RCC 7860 (cell line): ENCODE data around the gene CEMIP.
"Not testable (repeated sequence)": the region's sequence is repeated elsewhere in the genome, so short reads cannot be mapped to it uniquely, and the experiment has no call there.

Experiments
- DNase-seq: peaks from one replicate; pipeline ENCODE4 v3.0.0-alpha.2; 2015; ENCODE audit warnings: low spot score
- FAIRE-seq: peaks from 2 replicates; lab custom pipeline; 2012; peaks lifted over from hg19 to GRCh38; lab: Jason Lieb, UNC

The CEMIP gene

DNA sequence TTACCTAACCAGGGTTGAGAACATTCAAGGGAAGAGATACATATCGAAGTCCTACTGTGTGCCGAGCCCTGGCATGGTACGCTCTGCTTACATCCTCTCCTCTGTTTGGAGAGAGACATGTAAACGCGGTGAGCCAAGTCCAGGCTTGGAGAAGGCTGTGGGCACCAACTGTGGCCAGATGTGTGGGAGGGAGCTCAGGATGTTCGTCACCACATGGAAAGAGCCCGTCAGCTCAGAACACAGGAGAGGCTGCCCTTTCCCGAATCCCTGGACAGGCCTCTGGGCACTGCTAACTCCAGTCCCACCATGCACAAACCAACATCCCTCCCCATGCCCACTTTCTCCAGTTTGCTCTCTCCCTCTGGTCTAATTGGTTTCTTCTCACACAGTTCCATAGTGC, 167.4 kb downstream of the CEMIP start:
- no peak for DNase-seq
- no peak for FAIRE-seq

DNA sequence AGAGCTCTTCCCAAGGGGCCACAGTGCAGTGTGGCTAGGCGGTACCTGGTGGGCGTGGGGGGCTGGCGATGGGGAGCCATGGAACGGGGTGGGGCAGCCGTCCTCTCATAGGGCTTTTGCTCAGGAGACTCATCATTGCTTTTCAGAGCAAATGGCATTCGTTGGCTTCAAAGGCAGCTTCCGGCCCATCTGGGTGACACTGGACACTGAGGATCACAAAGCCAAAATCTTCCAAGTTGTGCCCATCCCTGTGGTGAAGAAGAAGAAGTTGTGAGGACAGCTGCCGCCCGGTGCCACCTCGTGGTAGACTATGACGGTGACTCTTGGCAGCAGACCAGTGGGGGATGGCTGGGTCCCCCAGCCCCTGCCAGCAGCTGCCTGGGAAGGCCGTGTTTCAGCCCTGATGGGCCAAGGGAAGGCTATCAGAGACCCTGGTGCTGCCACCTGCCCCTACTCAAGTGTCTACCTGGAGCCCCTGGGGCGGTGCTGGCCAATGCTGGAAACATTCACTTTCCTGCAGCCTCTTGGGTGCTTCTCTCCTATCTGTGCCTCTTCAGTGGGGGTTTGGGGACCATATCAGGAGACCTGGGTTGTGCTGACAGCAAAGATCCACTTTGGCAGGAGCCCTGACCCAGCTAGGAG, 169.6 kb downstream of the CEMIP start:
- FAIRE-seq (no peak), DNase-seq (no peak)

DNA sequence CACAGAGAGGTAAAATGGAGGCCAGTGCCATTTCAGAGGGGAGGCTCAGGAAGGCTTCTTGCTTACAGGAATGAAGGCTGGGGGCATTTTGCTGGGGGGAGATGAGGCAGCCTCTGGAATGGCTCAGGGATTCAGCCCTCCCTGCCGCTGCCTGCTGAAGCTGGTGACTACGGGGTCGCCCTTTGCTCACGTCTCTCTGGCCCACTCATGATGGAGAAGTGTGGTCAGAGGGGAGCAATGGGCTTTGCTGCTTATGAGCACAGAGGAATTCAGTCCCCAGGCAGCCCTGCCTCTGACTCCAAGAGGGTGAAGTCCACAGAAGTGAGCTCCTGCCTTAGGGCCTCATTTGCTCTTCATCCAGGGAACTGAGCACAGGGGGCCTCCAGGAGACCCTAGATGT, 170.6 kb downstream of the CEMIP start:
- FAIRE-seq (no peak), DNase-seq (no peak)

DNA sequence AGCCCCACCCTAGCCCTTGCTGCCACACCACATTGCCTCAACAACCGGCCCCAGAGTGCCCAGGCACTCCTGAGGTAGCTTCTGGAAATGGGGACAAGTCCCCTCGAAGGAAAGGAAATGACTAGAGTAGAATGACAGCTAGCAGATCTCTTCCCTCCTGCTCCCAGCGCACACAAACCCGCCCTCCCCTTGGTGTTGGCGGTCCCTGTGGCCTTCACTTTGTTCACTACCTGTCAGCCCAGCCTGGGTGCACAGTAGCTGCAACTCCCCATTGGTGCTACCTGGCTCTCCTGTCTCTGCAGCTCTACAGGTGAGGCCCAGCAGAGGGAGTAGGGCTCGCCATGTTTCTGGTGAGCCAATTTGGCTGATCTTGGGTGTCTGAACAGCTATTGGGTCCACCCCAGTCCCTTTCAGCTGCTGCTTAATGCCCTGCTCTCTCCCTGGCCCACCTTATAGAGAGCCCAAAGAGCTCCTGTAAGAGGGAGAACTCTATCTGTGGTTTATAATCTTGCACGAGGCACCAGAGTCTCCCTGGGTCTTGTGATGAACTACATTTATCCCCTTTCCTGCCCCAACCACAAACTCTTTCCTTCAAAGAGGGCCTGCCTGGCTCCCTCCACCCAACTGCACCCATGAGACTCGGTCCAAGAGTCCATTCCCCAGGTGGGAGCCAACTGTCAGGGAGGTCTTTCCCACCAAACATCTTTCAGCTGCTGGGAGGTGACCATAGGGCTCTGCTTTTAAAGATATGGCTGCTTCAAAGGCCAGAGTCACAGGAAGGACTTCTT, 171.3 kb downstream of the CEMIP start:
- FAIRE-seq: no peak
- DNase-seq: no peak

DNA sequence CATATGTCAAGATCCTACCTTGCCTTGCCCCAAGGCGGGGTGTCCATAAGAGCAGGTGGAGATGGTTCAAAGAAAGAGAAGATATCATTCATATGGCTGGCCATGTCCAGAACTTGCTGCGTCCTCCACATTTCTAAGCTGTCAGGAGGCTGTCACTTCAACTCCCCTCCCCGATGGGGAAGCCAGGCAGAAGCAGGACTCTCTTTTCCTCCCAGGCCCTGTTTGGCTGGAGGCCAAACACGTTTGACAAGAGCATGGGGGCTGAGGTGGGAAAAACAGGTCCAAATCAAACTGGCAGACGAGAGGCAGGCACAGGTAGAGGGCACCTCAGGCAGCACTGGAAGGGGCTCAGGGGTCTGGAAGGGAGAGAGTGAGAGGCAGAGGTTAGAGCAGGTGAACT, 172.8 kb downstream of the CEMIP start:
- DNase-seq (no peak), FAIRE-seq (no peak)

DNA sequence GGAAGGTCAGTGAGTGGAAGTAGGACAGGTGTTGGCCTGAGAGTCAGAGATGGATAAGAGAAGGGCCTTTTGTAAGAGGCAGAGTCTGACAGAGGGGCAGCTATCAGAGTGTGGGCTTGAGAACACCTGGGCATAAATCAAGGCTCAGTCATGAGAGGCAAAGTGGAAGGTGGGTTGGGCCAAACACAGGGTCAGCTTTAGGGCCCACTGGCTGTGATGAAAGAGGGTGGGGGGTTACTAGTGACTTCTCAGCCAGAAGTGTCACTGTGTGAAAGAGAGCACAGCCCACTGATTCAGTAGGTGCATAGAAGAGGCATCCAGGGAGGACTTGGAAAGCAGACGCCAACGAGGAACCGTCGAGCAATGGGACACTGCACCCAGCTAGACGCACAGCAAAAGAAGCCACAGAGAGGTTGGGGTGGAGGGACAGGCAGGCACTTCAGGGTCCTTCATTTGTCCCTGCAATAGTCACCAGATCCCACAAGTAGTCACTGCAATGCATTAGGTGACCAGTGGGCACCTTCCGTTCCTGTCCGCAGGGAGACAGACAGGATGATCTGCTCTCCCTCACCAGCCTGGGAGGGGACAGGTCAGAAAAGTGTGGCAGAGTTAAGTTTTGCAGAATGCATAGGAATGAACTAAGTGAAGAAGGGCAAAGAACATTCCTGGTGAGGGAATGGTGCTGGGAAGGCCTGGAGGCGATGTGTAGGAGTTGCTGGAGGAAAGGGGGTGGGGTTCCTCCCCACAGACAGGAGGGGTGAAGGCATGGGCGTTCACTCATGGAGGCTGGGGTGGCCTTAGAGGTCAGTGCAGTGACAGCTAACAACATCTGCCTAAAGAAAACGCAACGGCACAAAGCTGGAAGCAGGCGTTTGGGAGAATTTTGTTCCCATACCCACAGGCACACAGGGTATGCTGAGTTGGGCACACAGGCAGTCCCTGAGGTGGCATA, 174.1 kb downstream of the CEMIP start:
- DNase-seq (no peak), FAIRE-seq (no peak)

DNA sequence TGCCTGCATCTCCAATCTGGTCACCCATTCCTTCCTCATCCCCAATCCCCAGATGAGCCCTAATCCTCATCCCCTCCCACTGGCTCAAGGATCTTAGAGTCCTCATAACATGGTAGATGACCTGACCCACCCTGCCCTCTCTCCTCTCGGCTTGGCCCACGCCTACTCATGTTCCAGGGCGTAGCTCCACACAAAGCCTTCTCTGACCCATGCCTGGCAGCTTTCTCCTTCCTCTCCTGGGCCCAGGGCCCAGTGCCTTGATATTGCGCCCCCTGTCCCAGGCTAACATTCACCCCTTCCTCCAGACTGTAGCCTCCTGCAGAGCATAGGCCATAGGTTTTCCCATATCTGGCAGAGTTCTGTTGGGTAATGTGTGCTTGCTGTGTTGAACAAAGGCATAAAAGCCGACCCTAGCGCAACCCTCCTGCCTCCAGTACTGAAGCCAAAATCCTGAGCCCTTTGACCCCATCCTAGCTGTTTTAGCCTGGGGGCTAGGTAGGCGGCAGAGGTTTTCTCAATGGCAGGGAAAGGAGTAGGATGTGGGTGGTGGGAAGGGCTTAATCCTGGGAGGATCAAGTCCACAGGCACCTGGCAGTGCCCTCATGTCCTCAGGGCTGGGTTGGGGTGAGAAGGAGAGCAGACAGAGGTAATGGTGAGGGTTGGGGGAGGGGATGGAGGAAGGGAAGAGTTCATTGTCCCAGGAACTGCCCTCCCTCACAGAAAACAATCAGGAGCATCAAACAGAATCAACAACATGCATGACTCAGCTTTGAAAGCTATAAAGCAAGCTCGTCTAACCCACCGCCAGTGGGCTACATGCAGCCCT, 175.0 kb downstream of the CEMIP start:
- FAIRE-seq (no peak), DNase-seq (no peak)

DNA sequence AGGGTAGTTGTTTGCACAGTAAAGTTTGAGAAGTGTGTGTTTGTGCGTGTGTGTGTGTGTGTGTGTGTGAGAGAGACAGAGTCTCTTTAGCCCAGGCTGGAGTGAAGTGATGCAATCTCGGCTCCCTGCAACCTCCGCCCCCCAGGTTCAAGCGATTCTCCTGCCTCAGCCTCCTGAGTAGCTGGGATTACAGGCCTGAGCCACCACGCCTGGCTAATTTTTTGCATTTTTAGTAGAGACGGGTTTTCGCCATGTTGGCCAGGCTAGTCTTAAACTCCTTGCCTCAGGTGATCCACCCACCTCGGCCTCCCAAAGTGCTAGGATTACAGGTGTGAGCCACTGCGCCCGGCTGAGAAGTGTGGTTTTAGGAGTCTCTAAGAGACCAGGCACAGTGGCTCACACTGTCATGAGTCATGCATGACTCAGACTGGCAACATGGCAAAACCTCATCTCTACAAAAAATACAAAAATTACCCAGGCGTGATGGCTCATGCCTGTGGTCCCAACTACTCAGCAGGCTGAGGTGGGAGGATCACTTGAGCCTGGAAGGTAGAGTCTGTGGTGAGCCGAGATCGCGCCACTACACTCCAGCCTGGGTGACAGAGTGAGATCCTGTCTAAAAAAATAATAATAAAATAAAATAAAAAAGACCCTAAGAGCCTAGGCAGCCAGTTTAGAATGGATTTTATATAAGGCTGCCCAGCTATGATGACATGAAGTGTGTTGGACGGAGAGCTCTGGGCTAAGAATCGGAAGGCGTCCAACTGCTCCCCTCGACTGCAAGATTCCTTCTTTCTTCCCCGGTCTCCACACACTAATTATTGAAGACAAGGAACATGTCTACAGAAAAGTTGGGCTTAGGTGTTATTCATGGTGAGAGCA, 176.6 kb downstream of the CEMIP start:
- FAIRE-seq: peak; percentile 97
- peak; percentile 97 for DNase-seq

DNA sequence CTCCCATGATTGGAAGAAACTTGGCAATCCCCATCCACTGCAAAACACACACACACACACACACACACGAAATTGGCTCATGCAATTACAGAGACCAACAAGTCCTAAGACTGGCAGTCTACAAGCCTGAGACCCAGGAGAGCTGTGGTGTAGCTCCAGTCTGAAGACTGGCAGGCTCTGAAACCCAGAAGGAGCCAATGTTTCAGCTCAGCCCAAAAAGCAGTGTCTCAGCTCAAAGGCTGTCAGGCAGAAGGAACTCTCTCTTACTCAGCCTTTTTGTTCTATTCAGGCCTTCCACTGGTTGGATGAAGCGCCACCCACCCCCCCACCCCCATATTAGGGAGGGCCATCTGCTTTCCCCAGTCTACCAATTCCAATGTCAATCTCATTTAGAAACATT, 178.4 kb downstream of the CEMIP start:
- FAIRE-seq: no peak
- DNase-seq: no peak

DNA sequence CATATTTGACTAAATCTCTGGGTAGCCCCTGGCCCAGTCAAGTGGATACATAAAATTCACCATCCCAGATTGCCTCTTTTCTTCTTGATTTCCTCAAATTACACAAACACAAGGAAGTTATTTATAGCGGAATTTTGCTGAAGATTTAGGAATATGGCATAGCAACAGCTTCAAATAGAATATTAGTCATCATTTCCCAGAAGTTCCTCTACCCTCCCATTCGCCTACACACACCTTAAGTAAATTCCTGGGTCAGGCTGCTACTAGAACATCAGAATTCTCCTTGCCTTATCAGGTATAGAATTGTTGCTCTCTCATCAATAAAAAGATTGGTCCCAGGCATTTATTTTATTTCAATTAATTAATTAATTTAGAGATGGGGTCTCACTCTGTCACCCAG, 178.8 kb downstream of the CEMIP start:
- no peak for DNase-seq
- FAIRE-seq: no peak

DNA sequence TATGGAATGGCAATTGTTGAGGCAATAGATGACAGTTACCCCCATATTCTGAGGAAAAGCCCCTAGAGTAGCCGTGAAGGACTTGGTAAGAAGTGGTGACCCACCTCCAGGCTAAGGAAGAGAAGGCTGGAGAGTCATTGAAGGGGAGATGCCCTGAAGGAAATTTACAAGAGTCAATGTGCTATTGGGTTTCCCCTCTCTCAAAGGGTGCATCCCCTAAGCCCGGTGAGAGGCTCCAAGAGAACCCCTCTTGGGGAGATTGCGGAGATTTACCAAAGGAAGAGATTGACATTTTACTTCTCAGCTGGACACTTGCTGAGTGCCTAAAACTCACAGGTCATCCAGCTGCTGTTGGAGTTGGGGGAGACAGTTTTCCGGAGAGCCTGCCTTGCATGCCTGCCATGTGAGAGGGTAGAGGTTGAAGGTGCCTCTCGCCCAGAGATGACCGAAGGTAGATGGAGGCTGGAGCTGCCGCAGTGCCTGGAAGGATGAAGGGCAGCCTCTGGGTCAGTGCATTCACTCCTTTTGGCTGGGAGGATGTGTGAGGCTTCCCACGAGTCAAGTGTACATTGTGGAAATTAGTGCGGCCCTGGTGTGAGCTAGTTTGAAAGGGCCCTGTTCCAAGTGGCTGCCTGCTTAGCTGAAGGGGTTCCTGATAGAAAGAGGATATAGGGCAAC, 179.8 kb downstream of the CEMIP start:
- FAIRE-seq: no peak
- no peak for DNase-seq

DNA sequence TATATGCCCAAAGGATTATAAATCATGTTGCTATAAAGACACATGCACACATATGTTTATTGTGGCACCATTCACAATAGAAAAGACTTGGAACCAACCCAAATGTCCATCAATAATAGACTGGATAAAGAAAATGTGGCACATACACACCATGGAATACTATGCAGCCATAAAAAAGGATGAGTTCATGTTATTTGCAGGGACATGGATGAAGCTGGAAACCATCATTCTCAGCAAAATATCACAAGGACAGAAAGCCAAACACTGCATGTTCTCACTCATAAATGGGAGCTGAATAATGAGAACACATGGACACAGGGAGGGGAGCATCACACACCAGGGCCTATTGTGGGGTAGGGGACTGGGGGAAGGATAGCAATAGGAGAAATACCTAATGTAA, 186.3 kb downstream of the CEMIP start:
- not testable (repeated sequence) for FAIRE-seq, DNase-seq

DNA sequence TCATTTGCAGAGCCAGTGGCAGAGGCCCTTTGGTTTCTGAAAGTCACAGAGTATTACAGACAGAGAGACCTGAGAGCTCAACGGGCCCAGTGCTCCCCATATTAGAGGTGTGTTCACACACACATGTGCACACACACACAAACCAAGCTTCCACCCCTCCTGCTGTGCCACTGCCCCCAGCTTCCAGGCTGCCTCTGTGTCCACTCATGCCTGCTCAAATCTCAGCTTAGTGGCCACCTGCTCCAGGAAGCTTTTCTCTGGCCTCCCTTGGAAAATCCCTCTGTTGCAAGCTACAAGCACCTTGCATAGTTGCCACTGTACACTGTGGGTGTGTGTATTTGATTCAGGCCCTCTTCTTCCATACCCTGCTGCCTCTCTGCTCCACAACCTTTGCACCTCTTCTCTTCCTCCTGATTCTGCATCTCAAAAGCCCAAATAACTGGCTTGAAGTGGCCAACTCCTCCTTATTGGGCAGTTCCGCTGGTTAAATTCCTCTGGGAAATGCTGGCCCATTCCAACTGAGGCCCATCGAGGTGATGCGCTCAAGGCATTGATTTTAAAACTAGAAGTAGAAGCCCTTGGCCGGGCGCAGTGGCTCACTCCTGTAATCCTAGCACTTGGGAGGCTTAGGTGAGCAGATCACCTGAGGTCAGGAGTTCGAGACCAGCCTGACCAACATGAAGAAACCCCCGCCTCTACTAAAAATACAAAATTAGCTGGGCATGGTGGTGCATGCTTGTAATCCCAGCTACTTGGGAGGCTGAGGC, 187.4 kb downstream of the CEMIP start:
- DNase-seq: no peak
- no peak for FAIRE-seq

DNA sequence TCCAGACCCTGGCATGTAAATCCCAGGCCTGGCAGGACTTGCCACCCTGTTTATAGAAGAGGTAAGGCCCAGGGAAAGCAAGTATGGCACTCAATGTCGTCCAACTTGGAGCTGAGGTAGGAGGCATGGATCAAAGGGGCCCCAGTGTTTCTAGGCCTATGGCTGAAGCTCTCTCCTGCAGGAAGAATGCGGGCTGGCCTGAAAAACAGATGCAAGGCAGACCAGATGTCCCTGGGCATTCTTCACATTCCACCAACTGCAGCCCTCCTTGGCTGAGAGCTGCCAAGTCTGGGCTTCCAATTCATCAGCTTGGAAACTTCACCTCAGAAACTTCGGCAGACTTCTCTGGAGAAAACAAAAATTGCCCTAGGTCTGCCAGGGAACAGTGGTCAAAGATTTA, 188.3 kb downstream of the CEMIP start:
- no peak for DNase-seq

DNA sequence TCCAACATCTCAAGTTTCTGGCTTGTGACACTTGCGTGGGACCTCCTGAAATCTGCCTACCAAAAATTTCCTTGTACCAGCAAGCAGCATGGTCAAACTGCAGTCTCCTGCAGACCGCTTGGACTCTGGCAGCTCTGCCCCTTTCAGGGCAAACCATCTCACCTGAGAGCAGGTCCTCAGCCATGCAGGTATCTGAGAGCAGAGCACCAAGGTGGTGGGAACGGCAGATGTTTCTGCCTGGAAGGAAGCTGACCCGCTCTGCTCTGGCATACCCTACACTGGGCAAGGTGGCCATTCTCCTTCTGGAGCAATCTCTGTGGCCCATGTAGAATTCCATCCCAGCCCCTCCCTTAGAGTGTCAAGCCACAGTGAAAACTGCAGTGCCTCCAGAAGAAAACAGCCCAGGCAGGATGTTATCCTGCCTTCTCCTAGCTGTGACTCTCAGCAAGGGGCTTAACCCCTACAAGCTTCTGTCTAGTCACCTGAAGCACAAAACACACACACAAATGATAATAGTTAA, 188.9 kb downstream of the CEMIP start:
- FAIRE-seq: no peak
- no peak for DNase-seq

More for the DNA sequence above, 188.3 kb downstream of the CEMIP start:
- no peak for FAIRE-seq

DNA sequence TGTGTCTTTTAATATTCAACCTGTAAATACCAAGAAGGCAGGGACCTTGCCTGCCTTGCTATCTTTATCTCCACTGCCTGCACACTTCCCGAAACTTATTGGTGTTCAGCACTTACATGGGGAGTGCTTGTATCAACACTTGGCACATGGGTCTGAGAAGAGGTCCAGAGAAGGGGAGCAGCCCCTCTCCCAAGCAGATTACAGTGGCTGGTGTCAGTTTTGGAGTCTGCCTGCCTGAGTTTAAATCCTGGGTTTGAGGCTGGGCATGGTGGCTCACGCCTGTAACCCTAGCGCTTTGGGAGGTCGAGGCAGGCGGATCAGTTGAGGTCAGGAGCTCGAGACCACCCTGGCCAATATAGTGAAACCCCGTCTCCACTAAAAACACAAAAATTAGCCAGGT, 190.1 kb downstream of the CEMIP start:
- no peak for FAIRE-seq
- no peak for DNase-seq

DNA sequence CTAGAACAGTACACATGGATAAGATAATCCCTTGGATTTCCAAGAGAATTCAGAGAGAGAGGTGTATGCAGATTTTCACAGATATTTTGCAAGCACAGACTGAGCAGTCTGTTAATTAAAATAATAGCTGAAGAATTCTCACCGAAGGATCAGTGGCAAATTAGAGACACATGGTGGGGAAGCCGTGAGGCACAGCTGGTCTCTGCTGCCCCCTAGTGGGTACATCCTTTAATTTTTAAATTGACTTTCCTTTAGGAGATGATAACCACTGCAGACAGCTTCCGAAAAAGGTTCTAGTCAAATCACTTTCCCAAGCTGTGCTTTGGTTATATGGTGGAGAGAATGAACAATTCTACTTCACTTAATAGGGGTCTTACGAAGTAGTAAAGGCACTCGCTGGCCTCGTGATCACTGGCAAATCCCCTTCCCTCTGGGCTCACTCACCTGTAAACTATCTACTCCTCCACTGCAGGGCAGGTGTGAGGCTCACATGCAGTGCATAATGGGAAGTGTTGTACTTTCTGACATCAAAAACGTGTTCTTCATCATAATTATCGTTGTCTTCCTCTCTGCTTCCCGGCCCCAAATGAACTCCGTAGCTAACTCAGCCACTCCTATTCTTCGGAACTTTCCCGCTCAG, 191.0 kb downstream of the CEMIP start:
- FAIRE-seq: peak; percentile 22

DNA sequence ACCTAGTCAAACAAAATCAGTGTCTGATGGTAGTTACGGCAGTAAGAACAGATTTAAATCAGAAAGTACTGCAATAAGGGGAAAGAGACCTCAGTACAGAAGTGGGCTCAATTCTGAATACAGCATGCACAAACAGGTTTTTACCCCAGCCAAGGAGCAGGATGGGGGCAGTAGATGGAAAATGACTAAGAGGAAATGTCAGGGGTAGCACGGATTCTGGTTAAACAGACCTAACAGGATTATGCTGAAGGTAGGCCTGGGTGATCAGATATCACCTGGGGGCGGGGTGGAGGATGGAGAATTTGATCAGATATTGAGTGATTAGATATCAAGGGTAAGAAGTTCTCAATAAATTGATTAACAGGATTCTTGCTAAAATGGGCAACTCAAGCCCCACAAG, 191.5 kb downstream of the CEMIP start:
- DNase-seq (no peak), FAIRE-seq (no peak)

More for the DNA sequence above, 191.0 kb downstream of the CEMIP start:
- peak; percentile 45 for DNase-seq
